IMR-90 (cell line): ENCODE measurements around the gene CEP128. TPM values are rescaled to one million over a fixed set of nuclear protein-coding genes. Genes with fewer than 3 reads are reported as not detected.

Source experiments
- ATAC-seq: fragments of 200-7000 bp; cut with Tn5 transposase; 2 replicates; pipeline ENCODE4 v1.9.1; 2020; ENCODE audit warnings: low read depth, mild to moderate bottlenecking, moderate library complexity
- BruUV-seq: library from RNA; stranded (reverse); fragments of 400-500 nt; replicated peaks from 2 replicates; lab custom pipeline; 2021; lab: Mats Ljungman, UMichigan
- CTCF ChIA-PET: fragments of 300-600 bp; formaldehyde crosslinking; extraction: SDS; loops from one replicate; lab custom pipeline; 2021; ENCODE audit warnings: antibody characterized with exemption; lab: Yijun Ruan, JAX
- POLR2A ChIA-PET: fragments of 300-600 bp; sonication (Branson Sonifier 250); formaldehyde crosslinking; loops from one replicate; lab custom pipeline; 2022; ENCODE audit warnings: antibody characterized with exemption; ENCODE audit not compliant: unreplicated experiment; lab: Charles Lee
- DNase-seq: peaks from one replicate; pipeline ENCODE4 v3.0.0; 2013
- H2AFZ ChIP-seq: replicated peaks from 2 replicates; pipeline ENCODE3; 2013; ENCODE audit warnings: low read length, mild to moderate bottlenecking; ENCODE audit not compliant: poor library complexity
- H2AK5ac ChIP-seq: 2 replicates; pipeline ENCODE4 v1.6.1; 2013; ENCODE audit warnings: low read depth, low read length, inconsistent platforms
- H2AK9ac ChIP-seq: replicated peaks from 2 replicates; pipeline ENCODE3; 2013; ENCODE audit warnings: mild to moderate bottlenecking, low read depth, low read length, moderate library complexity; ENCODE audit not compliant: poor library complexity
- H2BK120ac ChIP-seq: 2 replicates; pipeline ENCODE4 v1.6.1; 2013; ENCODE audit warnings: low read depth, low read length, inconsistent platforms
- H2BK15ac ChIP-seq: 3 replicates; pipeline ENCODE4 v1.6.1; 2013; ENCODE audit warnings: low read depth, low read length, inconsistent platforms
- H2BK20ac ChIP-seq: 2 replicates; pipeline ENCODE4 v1.6.1; 2013; ENCODE audit warnings: low read depth, mild to moderate bottlenecking, inconsistent platforms, low read length, moderate library complexity
- H2BK5ac ChIP-seq: 2 replicates; pipeline ENCODE4 v1.6.1; 2013; ENCODE audit warnings: mild to moderate bottlenecking, low read depth, low read length, inconsistent platforms; ENCODE audit not compliant: poor library complexity, severe bottlenecking
- H3K14ac ChIP-seq: replicated peaks from 2 replicates; pipeline ENCODE4 v1.6.1; 2013; ENCODE audit warnings: low read depth, low read length, inconsistent platforms
- H3K18ac ChIP-seq: 2 replicates; pipeline ENCODE4 v1.6.1; 2013; ENCODE audit warnings: low read depth, low read length, control low read depth
- H3K23ac ChIP-seq: 2 replicates; pipeline ENCODE4 v1.6.1; 2013; ENCODE audit warnings: low read depth, low read length, inconsistent platforms
- H3K27ac ChIP-seq: 2 replicates; pipeline ENCODE4 v1.5.1; 2013; ENCODE audit warnings: mild to moderate bottlenecking, control low read depth, low read length; ENCODE audit not compliant: insufficient read depth
- H3K27me3 ChIP-seq: 2 replicates; pipeline ENCODE4 v1.6.1; 2013; ENCODE audit warnings: low read length; ENCODE audit not compliant: control insufficient read depth, insufficient read depth
- H3K36me3 ChIP-seq: 2 replicates; pipeline ENCODE4 v1.6.1; 2013; ENCODE audit warnings: low read length, mixed read lengths; ENCODE audit not compliant: control insufficient read depth, insufficient read depth
- H3K4ac ChIP-seq: 2 replicates; pipeline ENCODE4 v1.6.1; 2013; ENCODE audit warnings: low read depth, low read length, inconsistent platforms
- H3K4me1 ChIP-seq: 2 replicates; pipeline ENCODE4 v1.6.1; 2013; ENCODE audit warnings: low read length, mixed read lengths; ENCODE audit not compliant: control insufficient read depth, insufficient read depth
- H3K4me2 ChIP-seq: 2 replicates; pipeline ENCODE4 v1.6.1; 2013; ENCODE audit warnings: low read depth, mild to moderate bottlenecking, control low read depth, low read length, moderate library complexity
- H3K4me3 ChIP-seq: 2 replicates; pipeline ENCODE4 v1.5.1; 2013; ENCODE audit warnings: low read depth, mild to moderate bottlenecking, control low read depth, low read length, moderate library complexity; ENCODE audit not compliant: insufficient read depth
- H3K56ac ChIP-seq: 2 replicates; pipeline ENCODE4 v1.6.1; 2013; ENCODE audit warnings: low read length, inconsistent platforms; ENCODE audit not compliant: insufficient read depth; ENCODE audit errors: extremely low read depth
- H3K79me1 ChIP-seq, 2 experiments: 2 replicates each; pipeline ENCODE4 v1.6.1; 2013; ENCODE audit warnings: low read length in 2 of 2, inconsistent platforms in 1 of 2, low read depth in 1 of 2
- H3K9ac ChIP-seq: 2 replicates; pipeline ENCODE4 v1.6.1; 2013; ENCODE audit warnings: low read depth, low read length, control low read depth
- H3K9me1 ChIP-seq: 2 replicates; pipeline ENCODE4 v1.6.1; 2013; ENCODE audit warnings: low read length, inconsistent platforms; ENCODE audit not compliant: insufficient read depth
- H3K9me3 ChIP-seq: 2 replicates; pipeline ENCODE4 v1.6.1; 2013; ENCODE audit warnings: low read length; ENCODE audit not compliant: control insufficient read depth, insufficient read depth
- H4K20me1 ChIP-seq: 2 replicates; pipeline ENCODE4 v1.6.1; 2013; ENCODE audit warnings: low read length, inconsistent platforms; ENCODE audit not compliant: insufficient read depth
- H4K5ac ChIP-seq: 2 replicates; pipeline ENCODE4 v1.6.1; 2013; ENCODE audit warnings: mild to moderate bottlenecking, low read depth, low read length, control low read depth
- H4K8ac ChIP-seq, 2 experiments: 2 replicates each; pipeline ENCODE4 v1.6.1; 2013; ENCODE audit warnings: low read depth in 2 of 2, low read length in 2 of 2, control low read depth in 1 of 2, inconsistent platforms in 1 of 2
- H4K91ac ChIP-seq: 2 replicates; pipeline ENCODE4 v1.6.1; 2013; ENCODE audit warnings: low read depth, low read length, inconsistent platforms; ENCODE audit not compliant: insufficient read depth
- BHLHE40 ChIP-seq: fragments of 150-350 bp; IDR thresholded peaks from 2 replicates; pipeline ENCODE4 v1.6.1; 2016; ENCODE audit warnings: mild to moderate bottlenecking, low read depth, low read length
- CEBPB ChIP-seq: IDR thresholded peaks from 2 replicates; pipeline ENCODE4 v1.6.1; 2012; ENCODE audit warnings: low read depth, low read length, improper control_type of control experiment
- CHD1 ChIP-seq: IDR thresholded peaks from 2 replicates; pipeline ENCODE4 v1.6.1; 2012; ENCODE audit warnings: low read depth, low read length, improper control_type of control experiment
- FOS ChIP-seq: fragments of 150-350 bp; IDR thresholded peaks from 2 replicates; pipeline ENCODE4 v1.6.1; 2016; ENCODE audit warnings: low read depth, low read length
- MAFK ChIP-seq: IDR thresholded peaks from 2 replicates; pipeline ENCODE4 v1.6.1; 2012; ENCODE audit warnings: low read depth, low read length, improper control_type of control experiment
- MAZ ChIP-seq: IDR thresholded peaks from 2 replicates; pipeline ENCODE4 v1.6.1; 2012; ENCODE audit warnings: low read depth, mild to moderate bottlenecking, low read length, improper control_type of control experiment, moderate library complexity, borderline replicate concordance
- MXI1 ChIP-seq: IDR thresholded peaks from 2 replicates; pipeline ENCODE4 v1.6.1; 2012; ENCODE audit warnings: low read depth, mild to moderate bottlenecking, low read length, moderate library complexity, borderline replicate concordance
- NFE2L2 ChIP-seq: fragments of 150-350 bp; IDR thresholded peaks from 2 replicates; pipeline ENCODE4 v1.6.1; 2016; ENCODE audit warnings: low read depth, mild to moderate bottlenecking, low read length
- POLR2A ChIP-seq: IDR thresholded peaks from 2 replicates; pipeline ENCODE4 v1.6.1; 2012; ENCODE audit warnings: mild to moderate bottlenecking, low read depth, low read length
- RAD21 ChIP-seq: IDR thresholded peaks from 2 replicates; pipeline ENCODE4 v1.6.1; 2012; ENCODE audit warnings: low read length, improper control_type of control experiment
- RCOR1 ChIP-seq: IDR thresholded peaks from 2 replicates; pipeline ENCODE4 v1.6.1; 2012; ENCODE audit warnings: mild to moderate bottlenecking, low read length, improper control_type of control experiment; ENCODE audit not compliant: insufficient replicate concordance
- RFX5 ChIP-seq: IDR thresholded peaks from 2 replicates; pipeline ENCODE4 v1.8.0; 2012; ENCODE audit warnings: low read depth, mild to moderate bottlenecking, low read length, moderate library complexity
- SMC3 ChIP-seq: fragments of 150-350 bp; IDR thresholded peaks from 2 replicates; pipeline ENCODE4 v1.6.1; 2016; ENCODE audit warnings: low read depth, mild to moderate bottlenecking, antibody characterized with exemption, low read length, moderate library complexity
- WGBS, 2 experiments: methylation state at CpG; one replicate each; pipeline versions ENCODE4 v1.1.5 to v1.1.7; 2013; ENCODE audit warnings: missing lambda C conversion rate in 2 of 2; ENCODE audit not compliant: insufficient read length in 1 of 2; ENCODE audit errors: extremely low coverage in 2 of 2; 5-methylcytosine and 5-hydroxymethylcytosine counted together
- dilution Hi-C: fragments of 300-500 bp; cut with HindIII; formaldehyde crosslinking; loops from one replicate; pipeline ENCODE4 v1.14.3; 2018; ENCODE audit warnings: low sequenced_read_pairs; ENCODE audit not compliant: unreplicated experiment
- in situ Hi-C: fragments of 300-500 bp; cut with MboI; formaldehyde crosslinking; loops from 3 replicates; pipeline ENCODE4 v1.14.3; 2019; ENCODE audit warnings: low sequenced_read_pairs, inconsistent platforms, mixed read lengths
- intact Hi-C: fragments of 100-400 bp; cut with micrococcal nuclease; formaldehyde crosslinking; loops from 2 replicates; pipeline ENCODE4 v1.10.0; 2022
- polyA plus RNA-seq, 3 experiments: library from polyadenylated mRNA; depleted of rRNA; stranded (reverse); fragments of >200 nt; gene quantifications; 2 replicates each; pipeline ENCODE4 v1.2.3, GENCODE V29; 2012; ENCODE audit warnings: low replicate concordance in 1 of 3
- total RNA-seq: library from RNA; depleted of rRNA; stranded (reverse); fragments of >200 nt; gene quantifications from 2 replicates; pipeline ENCODE4 v1.2.3, GENCODE V29; 2012
- TF ChIP-seq, protein P1 (sequence below): fragments of 150-350 bp; IDR thresholded peaks from 2 replicates; pipeline ENCODE4 v1.6.1; 2016; ENCODE audit warnings: low read depth, mild to moderate bottlenecking, low read length, moderate library complexity, borderline replicate concordance
- TF ChIP-seq, protein P2 (sequence below): conservative IDR thresholded peaks from 2 replicates; pipeline ENCODE4 v1.5.1; 2012; ENCODE audit warnings: mild to moderate bottlenecking, low read depth, low read length, improper control_type of control experiment
- TF ChIP-seq, protein P3 (sequence below): fragments of 150-350 bp; IDR thresholded peaks from 2 replicates; pipeline ENCODE4 v1.6.1; 2017; ENCODE audit warnings: mild to moderate bottlenecking, antibody characterized with exemption, low read length, low read depth

Gene CEP128
- total and polyA plus RNA-seq, 2 of the 4 experiments (the other 2 are of a cell fraction): 1.9 to 5.7 TPM

DNA sequence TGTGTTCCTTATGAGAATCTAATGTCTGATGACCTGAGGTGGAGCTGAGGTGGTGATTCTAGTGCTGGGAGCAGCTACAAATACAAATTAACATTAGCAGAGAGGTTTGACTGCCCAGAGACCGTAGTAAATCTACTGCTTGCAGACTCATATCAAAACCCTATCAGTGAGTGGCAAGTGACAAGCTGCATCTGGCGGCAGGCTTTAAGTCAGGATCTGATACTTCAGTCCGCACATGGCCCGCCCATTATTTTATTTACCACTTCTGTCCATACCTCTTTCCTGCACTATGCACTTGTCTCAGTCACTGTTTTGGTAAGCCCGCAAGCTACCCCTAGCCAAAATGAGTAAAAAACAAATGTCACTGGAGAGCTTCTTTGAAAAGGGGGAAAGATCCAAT is 11.4 kb downstream of the CEP128 start:
- H3K27me3 ChIP-seq: no peaks in the 10 kb centered on the region
- dilution Hi-C loops: no loop called here

More for the DNA sequence above, 11.4 kb downstream of the CEP128 start:
- Histone ChIP-seq H3K36me3 (no peaks in the 10 kb centered on the region), H3K9me1 (peaks cover 27% of the 10 kb centered on the region), H3K79me1 (peaks cover 26 to 67% of the 10 kb centered on the region in 2 experiments), H3K4me3 (no peak overlapping the region), H3K9ac (no peak overlapping the region), H3K14ac (no peak overlapping the region), H3K56ac (no peak overlapping the region), H4K5ac (no peak overlapping the region), H2AK5ac (peak overlapping the region; percentile 50; the same call in 1 of the 2 replicates), H2BK20ac (peak overlapping the region; percentile 49), H2BK120ac (peak overlapping the region; percentile 22; the same call in 1 of the 2 replicates), H4K91ac (no peak overlapping the region), H3K4me1 (peaks cover 15% of the 10 kb centered on the region), H3K23ac (no peak overlapping the region), H2AFZ (no peak overlapping the region), H2AK9ac (no peak overlapping the region), H4K20me1 (no peaks in the 10 kb centered on the region), H2BK15ac (no peak overlapping the region), H3K27ac (no peak overlapping the region), H2BK5ac (no peak overlapping the region), H3K4me2 (no peak overlapping the region), H3K4ac (peak overlapping the region; percentile 24), H3K18ac (no peak overlapping the region), H4K8ac (no peak overlapping the region), H3K9me3 (peaks cover 6% of the 10 kb centered on the region; the same call in 1 of the 2 replicates)
- TF ChIP-seq RCOR1 (no peak), CHD1 (no peak), CEBPB (no peak), FOS (no peak), RFX5 (no peak), BHLHE40 (no peak), MXI1 (no peak), MAFK (no peak), POLR2A (no peak), MAZ (no peak), NFE2L2 (no peak), RAD21 (no peak), SMC3 (no peak)
- TF ChIP-seq, protein P1, sequence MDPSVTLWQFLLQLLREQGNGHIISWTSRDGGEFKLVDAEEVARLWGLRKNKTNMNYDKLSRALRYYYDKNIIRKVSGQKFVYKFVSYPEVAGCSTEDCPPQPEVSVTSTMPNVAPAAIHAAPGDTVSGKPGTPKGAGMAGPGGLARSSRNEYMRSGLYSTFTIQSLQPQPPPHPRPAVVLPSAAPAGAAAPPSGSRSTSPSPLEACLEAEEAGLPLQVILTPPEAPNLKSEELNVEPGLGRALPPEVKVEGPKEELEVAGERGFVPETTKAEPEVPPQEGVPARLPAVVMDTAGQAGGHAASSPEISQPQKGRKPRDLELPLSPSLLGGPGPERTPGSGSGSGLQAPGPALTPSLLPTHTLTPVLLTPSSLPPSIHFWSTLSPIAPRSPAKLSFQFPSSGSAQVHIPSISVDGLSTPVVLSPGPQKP: no peak
- TF ChIP-seq, protein P2, sequence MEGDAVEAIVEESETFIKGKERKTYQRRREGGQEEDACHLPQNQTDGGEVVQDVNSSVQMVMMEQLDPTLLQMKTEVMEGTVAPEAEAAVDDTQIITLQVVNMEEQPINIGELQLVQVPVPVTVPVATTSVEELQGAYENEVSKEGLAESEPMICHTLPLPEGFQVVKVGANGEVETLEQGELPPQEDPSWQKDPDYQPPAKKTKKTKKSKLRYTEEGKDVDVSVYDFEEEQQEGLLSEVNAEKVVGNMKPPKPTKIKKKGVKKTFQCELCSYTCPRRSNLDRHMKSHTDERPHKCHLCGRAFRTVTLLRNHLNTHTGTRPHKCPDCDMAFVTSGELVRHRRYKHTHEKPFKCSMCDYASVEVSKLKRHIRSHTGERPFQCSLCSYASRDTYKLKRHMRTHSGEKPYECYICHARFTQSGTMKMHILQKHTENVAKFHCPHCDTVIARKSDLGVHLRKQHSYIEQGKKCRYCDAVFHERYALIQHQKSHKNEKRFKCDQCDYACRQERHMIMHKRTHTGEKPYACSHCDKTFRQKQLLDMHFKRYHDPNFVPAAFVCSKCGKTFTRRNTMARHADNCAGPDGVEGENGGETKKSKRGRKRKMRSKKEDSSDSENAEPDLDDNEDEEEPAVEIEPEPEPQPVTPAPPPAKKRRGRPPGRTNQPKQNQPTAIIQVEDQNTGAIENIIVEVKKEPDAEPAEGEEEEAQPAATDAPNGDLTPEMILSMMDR: no peak
- TF ChIP-seq, protein P3, sequence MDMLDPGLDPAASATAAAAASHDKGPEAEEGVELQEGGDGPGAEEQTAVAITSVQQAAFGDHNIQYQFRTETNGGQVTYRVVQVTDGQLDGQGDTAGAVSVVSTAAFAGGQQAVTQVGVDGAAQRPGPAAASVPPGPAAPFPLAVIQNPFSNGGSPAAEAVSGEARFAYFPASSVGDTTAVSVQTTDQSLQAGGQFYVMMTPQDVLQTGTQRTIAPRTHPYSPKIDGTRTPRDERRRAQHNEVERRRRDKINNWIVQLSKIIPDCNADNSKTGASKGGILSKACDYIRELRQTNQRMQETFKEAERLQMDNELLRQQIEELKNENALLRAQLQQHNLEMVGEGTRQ: no peak
- intact Hi-C loops (no loop called here), in situ Hi-C loops (no loop called here)
- WGBS, 2 experiments: 57% methylated on average over 1 of the region's 5 CpGs; no CpG with 5 or more reads in 1 of the 2 experiments
- ChIA-PET POLR2A (interaction anchor here (0.8 kb wide), 1 partner anchor 291 kb away, joined by 3 read pairs; no protein-coding TSS in a partner anchor), CTCF (interaction anchor here (0.7 kb wide), 1 partner anchor 13 kb away, joined by 3 read pairs; no protein-coding TSS in a partner anchor)
- DNase-seq (no peak), ATAC-seq (no peak)
- no TSS peak for BruUV-seq
